Ammon's horn (tissue), 1 donor: ENCODE data around the gene ZBTB24.
"Not testable (repeated sequence)": the region's sequence is repeated elsewhere in the genome, so short reads cannot be mapped to it uniquely, and the experiment has no call there.

Source experiments
- DNase-seq: peaks from one replicate; pipeline ENCODE4 v3.0.0-alpha.2; 2016; ENCODE audit warnings: low spot score

The ZBTB24 gene

DNA sequence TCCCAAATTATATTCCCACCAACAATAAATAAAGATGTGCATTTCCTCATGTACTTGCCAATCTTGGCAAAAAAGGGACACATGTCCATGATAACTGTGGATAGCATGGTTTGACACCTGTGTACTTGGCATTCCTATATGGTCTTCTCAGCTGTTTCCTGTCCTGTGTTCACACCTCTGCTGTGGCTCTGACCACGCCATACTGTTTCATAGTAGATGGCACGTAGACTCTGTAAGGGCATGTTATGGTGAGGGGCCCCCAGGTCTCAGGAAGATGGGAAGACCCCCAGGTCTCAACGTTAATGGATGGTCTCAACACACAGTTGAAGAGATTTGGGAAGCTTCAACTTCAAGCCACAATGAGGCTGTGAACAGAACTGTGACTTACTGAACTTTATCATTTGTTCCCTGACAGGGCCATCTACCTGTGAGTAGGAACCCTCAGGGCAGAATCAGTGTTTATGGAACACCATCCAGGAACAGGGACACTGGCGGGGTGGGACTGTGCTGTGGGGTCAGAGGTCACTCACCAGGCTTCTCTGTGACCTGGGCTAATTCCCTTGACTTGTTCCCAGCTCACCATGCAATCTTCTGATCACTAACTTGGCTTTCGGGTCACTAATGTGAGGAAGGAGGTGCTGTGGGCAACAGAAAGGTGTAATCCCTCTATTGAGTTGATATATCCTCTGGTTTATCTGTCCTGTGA is 11.8 kb downstream of the ZBTB24 start:
- no peak for DNase-seq

DNA sequence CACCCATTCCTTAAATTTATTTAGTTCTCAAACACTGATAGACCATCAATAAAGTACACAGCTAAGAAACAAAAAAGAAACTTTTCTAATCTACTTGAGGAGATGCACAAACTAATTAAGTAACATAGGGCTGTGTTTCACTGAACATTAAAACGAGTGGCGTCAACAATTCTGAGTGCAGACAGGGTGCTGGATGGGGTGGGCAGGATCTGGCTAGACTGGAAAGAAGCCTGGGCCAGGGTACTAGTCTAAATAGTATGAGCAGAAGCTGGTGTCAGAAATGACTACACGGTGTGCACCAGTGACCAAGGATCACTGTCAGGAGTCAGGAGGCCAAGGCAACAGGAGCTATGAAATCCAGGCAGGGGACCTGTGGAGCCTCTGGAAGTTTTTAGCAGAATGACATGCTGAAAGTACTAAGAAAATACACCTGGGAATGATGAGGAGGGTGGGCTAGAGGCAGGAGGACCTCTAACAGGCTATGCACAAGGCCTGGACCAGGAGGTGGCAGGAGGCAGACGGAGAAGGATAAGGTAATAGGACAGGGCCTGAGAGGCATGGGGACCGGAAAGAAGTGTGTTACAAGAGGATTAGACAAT is 13.3 kb downstream of the ZBTB24 start:
- DNase-seq = no peak

DNA sequence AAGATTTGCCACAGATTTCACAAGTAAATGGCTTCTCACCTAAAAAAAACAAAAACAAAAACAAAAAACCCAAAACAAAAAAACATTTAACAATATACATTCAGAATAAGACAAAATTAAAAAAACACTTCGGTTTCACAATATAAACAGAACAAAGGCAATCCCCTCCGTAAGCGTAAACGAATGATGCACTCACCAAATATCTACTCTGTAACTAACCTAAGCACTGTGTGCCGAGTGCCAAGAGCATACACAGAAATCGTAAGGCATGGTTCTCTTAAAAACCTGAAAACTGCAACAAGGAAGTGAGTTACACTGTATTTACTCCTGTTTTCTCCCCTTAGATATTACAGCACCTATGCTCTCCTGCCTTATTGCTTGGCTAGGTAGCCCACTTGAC is 15.3 kb downstream of the ZBTB24 start:
- DNase-seq = no peak

GRCh38 chr6:109466212-109466923 is 16.7 kb downstream of the ZBTB24 start:
- DNase-seq = no peak

DNA sequence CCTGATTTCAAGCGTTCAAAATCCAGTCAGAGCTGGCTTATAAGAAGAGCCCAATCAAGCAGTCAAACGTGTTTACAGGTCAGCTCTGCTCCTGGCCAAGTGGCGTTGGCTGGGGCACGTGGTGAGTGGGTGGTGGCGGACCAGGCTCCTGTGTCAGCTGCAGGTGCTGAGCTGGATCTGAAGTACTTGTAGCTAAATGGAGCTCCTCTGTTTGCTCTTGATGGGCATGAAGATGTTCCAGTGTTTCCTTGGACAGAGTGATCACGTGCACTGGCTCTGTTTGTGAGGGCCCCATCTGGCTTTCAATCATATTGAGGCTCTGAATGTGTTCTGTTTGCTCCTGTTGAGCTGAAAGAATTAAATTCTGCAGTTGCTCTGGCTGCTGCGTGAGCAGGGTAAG is 17.2 kb downstream of the ZBTB24 start:
- DNase-seq = peak; percentile 78

DNA sequence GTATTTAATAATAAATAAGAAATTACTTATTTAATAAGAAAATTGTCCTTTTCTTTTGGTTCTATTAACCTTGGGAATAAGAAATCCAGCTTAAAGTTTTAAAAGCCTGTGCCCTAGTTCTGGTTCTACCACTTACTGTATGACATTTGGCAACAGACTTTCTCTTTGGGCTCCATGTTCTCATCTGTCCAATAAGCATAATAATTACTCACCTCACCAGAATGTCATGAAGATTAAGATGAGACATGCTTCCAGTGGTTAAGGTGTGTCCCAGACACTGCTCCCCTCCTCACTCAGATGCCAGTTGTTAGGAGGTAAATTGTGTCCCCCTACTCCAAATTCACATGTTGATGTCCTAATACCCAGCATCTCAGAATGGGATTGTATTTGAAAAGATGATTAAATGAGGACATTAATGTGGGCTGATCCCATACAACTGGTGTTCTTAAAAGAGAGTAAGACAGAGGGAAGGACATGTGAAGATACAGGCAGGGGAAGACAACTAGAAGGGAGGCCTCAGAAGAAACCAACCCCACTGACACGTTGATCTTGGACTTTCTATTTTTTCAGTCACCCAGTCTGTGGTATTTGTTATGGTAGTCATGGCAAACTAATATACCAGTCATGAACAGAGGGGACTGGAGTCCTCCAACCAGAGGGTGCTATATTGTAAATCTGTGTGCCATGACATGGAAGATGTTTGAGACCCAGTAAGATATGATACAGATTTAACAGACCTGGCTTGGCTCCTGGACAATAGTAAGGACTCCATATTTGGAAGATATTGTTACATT is 21.1 kb downstream of the ZBTB24 start:
- no peak for DNase-seq

DNA sequence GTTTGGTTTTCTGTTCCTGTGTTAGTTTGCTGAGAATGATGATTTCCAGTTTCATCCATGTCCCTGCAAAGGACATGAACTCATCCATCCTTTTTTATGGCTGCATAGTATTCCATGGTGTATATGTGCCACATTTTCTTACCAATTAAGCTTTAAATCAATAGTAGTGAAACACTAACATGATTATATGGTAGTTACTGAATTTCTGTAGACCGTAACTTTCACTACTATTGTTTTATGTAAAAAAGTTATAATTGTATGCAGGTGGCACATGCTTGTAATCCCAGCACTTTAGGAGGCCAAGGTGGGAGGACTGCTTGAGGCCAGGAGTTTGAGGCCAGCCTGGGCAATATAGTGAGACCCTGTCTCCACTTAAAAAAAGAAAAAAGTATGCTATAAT is 21.8 kb downstream of the ZBTB24 start:
- not testable (repeated sequence) for DNase-seq

- DNase-seq = no peak
These were observed 22.7 kb downstream of the ZBTB24 start for GRCh38 chr6:109460161-109460829.

- DNase-seq = peak; percentile 68
These were observed 24.1 kb downstream of the ZBTB24 start for GRCh38 chr6:109458774-109459531.

DNA sequence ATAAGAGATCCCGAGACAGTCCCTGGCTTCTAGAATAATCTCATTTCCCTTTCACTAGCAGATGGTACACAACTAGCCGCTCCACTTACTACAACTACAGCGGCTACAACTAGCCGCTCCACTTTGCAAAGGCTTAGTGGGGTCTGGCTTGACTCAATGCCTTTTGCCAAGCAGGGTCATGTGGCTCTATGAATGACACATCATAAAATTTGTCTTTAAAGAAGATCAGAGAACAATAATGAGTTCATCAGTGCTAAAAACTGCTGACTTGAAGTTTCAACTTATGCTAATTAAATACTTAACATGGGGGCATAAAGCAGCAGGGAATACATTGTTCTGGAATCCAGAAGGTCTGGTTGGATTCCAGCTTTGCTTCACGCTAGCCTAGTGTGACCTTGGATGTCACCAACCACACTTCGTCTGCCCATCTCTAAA is 25.4 kb downstream of the ZBTB24 start:
- no peak for DNase-seq

- peak; percentile 66 for DNase-seq
These were observed 26.1 kb downstream of the ZBTB24 start for GRCh38 chr6:109456710-109457561.

DNA sequence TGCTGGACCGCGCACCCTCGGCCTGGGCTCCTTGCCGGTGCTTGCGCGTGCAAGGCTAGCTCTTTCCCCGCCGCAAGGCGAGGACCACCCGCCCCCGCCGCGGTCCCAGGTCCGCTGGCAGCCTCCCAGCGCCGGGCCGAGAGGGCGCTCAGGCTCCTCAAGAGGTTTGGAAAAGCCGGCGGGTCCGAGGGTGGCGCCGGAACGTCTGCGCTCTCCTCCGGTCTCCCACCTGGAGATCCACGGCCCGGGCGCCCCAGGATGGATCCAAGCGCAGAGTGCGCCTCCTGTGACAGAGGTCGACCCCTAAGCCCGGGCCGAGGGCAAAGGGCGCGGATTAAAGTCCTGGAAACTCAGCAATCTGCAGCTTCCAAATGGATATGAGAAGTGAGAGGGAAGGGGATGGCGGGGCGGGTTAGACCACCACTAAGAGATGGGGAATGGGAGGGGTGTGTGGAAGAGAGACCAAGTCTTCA is 26.9 kb downstream of the ZBTB24 start:
- no peak for DNase-seq

GRCh38 chr6:109455437-109456110 is 27.4 kb downstream of the ZBTB24 start, which contains the start of gene MICAL1:
Gene MICAL1, minus strand, starts transcription at chr6:109455772. Its CDS starts 1,576 bp downstream, at chr6:109454196.
- DNase-seq = peak; percentile 67

- peak; percentile 80 for DNase-seq
These were observed 28.3 kb downstream of the ZBTB24 start for GRCh38 chr6:109454496-109455436.

GRCh38 chr6:109453594-109454495 is 29.2 kb downstream of the ZBTB24 start:
- DNase-seq = no peak

GRCh38 chr6:109453156-109453555 is 29.9 kb downstream of the ZBTB24 start:
- DNase-seq = no peak

DNA sequence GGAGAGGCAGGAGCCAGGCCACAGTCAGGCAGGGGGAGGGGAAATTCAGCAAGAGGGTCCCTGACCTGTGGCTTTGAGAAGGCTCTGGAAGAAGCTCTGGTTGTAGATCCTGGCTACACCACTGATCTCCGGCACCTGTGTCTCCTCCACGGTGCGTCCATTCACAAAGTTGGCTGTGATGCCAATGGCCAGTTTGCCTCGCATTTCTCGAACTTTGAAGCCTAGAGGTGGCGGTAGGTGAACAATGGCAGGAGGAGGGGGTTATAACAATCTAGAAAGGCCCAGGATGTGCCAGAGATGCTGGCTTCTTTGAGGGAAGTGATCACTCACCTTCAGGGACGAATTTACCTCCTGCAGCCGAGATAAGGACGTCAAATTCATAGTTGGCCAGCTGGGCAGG is 30.8 kb downstream of the ZBTB24 start:
- no peak for DNase-seq
